ENCODE results near the gene N4BP2L1. TPM values are rescaled to one million over a fixed set of nuclear protein-coding genes. Genes with fewer than 3 reads are reported as not detected.

Gene N4BP2L1
- total RNA-seq = 0.43 and 1.5 TPM in 2 replicates

DNA sequence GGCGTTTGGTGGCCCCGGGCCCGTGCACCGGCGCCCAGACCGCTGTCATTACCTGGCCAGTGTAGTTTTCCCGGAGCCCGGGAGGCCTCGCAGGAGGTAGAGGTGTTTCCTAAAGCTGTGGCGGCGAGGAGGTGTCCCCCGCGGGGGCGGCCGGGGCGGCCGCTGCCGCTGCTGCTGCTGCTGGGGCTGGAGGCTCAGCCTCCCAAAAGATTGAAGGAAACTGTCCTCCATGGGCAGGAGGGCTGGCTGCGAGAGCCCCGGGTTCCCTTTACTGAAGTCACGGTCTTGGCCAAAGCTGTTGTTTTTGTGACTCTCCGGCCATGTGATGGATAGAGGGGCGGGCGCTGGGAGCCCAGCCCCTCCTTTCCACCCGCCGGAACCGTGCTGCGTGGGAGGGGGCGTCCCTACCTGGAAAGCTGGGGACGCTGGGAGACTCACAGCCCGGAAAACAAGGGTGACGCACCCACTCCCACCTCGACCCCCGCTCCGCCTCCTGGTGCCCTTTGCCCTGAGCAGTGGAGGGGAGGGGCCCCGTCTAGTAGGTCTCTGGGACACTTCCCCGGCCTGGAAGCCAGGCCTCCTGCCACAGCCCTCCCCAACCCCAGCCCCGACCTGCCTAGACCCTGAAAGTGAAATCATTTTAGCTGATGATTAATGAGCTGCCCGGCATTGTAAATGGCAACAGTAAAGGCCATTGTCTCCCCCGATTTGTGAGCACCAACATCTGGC, at the start of gene N4BP2L1:
TSS of gene N4BP2L1 (minus strand) at position 279 of the 729 bp plus-strand sequence. CDS start at position 231, 48 bp downstream.

Small RNA genes lying within 50 kb of the gene (small RNA-seq; reads per million reads assigned to genes)
- gene RF00190 (ENCODE audit: low replicate concordance) = not detected

Other genes starting within 250 kb of the N4BP2L1 start
- gene ZAR1L, start 112.8 kb downstream of the N4BP2L1 start, total RNA-seq = not detected in 2 replicates
- 3.9 and 17.0 TPM in 2 replicates for gene BRCA2, start 112.6 kb downstream of the N4BP2L1 start, total RNA-seq
- gene N4BP2L2, start 110.7 kb upstream of the N4BP2L1 start, total RNA-seq = 79.7 and 95.0 TPM in 2 replicates
- 16.0 and 36.8 TPM in 2 replicates for gene PDS5B, start 158.3 kb upstream of the N4BP2L1 start, total RNA-seq

Measured in placental pericyte (primary cell).